Measurements from ENCODE around the gene SBF2.
"Not testable (repeated sequence)": the region's sequence is repeated elsewhere in the genome, so short reads cannot be mapped to it uniquely, and the experiment has no call there.

The SBF2 gene

GRCh38 chr11:10038521-10039302, 255.3 kb downstream of the SBF2 start:
- no peaks in the 10 kb centered on the region for H4K20me1 ChIP-seq (ENCODE audit: insufficient read depth, low read length)
- H3K4me3 ChIP-seq (ENCODE audit: low read depth, low read length, poor library complexity, severe bottlenecking), result no peak overlapping the region
- H3K27ac ChIP-seq (ENCODE audit: low read depth, low read length, poor library complexity, severe bottlenecking), result no peak overlapping the region
- H3K79me2 ChIP-seq (ENCODE audit: insufficient read depth, low read length), result no peaks in the 10 kb centered on the region
- H3F3A ChIP-seq (ENCODE audit: insufficient read depth, low read length), result no peaks in the 10 kb centered on the region
- H3K4me2 ChIP-seq (ENCODE audit: low read length), result no peak overlapping the region
- no peaks in the 10 kb centered on the region for H3K36me3 ChIP-seq (ENCODE audit: insufficient read depth, low read length)
- H3K9me3 ChIP-seq (ENCODE audit: low read length), result no peaks in the 10 kb centered on the region
- H3K27me3 ChIP-seq (ENCODE audit: insufficient read depth, low read length), result no peaks in the 10 kb centered on the region
- no peaks in the 10 kb centered on the region for H3K9me2 ChIP-seq (ENCODE audit: low read depth, low read length)
- H2AFZ ChIP-seq (ENCODE audit: low read length), result no peak overlapping the region
- no peaks in the 10 kb centered on the region for H3K4me1 ChIP-seq (ENCODE audit: insufficient read depth, low read length, severe bottlenecking)
- no peak overlapping the region for H3K9ac ChIP-seq (ENCODE audit: low read length)
- TF ChIP-seq EZH2 (IDR thresholded peaks at IDR 0.05; ENCODE audit: borderline replicate concordance, low read length), result no peak
- TF ChIP-seq CTCF (IDR thresholded peaks at IDR 0.05; ENCODE audit: low read length), result no peak

- not testable (repeated sequence) for H3K9ac ChIP-seq (ENCODE audit: low read length); H3K27ac ChIP-seq (ENCODE audit: low read depth, low read length, poor library complexity, severe bottlenecking); H4K20me1 ChIP-seq (ENCODE audit: insufficient read depth, low read length); H3K4me3 ChIP-seq (ENCODE audit: low read depth, low read length, poor library complexity, severe bottlenecking); H3F3A ChIP-seq (ENCODE audit: insufficient read depth, low read length); H3K4me2 ChIP-seq (ENCODE audit: low read length); H3K27me3 ChIP-seq (ENCODE audit: insufficient read depth, low read length); H3K9me2 ChIP-seq (ENCODE audit: low read depth, low read length); H2AFZ ChIP-seq (ENCODE audit: low read length); H3K4me1 ChIP-seq (ENCODE audit: insufficient read depth, low read length, severe bottlenecking); H3K36me3 ChIP-seq (ENCODE audit: insufficient read depth, low read length); H3K9me3 ChIP-seq (ENCODE audit: low read length); H3K79me2 ChIP-seq (ENCODE audit: insufficient read depth, low read length)
These were observed 258.1 kb downstream of the SBF2 start for GRCh38 chr11:10035932-10036331.

GRCh38 chr11:10032935-10033334, 261.1 kb downstream of the SBF2 start:
- Histone ChIP-seq H3K9me2 (ENCODE audit: low read depth, low read length) (no peaks in the 10 kb centered on the region), H3K4me3 (ENCODE audit: low read depth, low read length, poor library complexity, severe bottlenecking) (no peak overlapping the region), H3K79me2 (ENCODE audit: insufficient read depth, low read length) (no peaks in the 10 kb centered on the region), H4K20me1 (ENCODE audit: insufficient read depth, low read length) (no peaks in the 10 kb centered on the region), H3K36me3 (ENCODE audit: insufficient read depth, low read length) (no peaks in the 10 kb centered on the region), H3K27me3 (ENCODE audit: insufficient read depth, low read length) (no peaks in the 10 kb centered on the region), H3K9me3 (ENCODE audit: low read length) (no peaks in the 10 kb centered on the region), H3K4me1 (ENCODE audit: insufficient read depth, low read length, severe bottlenecking) (no peaks in the 10 kb centered on the region), H2AFZ (ENCODE audit: low read length) (no peak overlapping the region; the same call in 1 of the 2 replicates), H3K4me2 (ENCODE audit: low read length) (no peak overlapping the region), H3K9ac (ENCODE audit: low read length) (no peak overlapping the region), H3K27ac (ENCODE audit: low read depth, low read length, poor library complexity, severe bottlenecking) (no peak overlapping the region), H3F3A (ENCODE audit: insufficient read depth, low read length) (no peaks in the 10 kb centered on the region)
- TF ChIP-seq CTCF (IDR thresholded peaks at IDR 0.05; ENCODE audit: low read length) (no peak), EZH2 (IDR thresholded peaks at IDR 0.05; ENCODE audit: borderline replicate concordance, low read length) (no peak)

- no peaks in the 10 kb centered on the region for H3K79me2 ChIP-seq (ENCODE audit: insufficient read depth, low read length)
- no peak for TF ChIP-seq CTCF (IDR thresholded peaks at IDR 0.05; ENCODE audit: low read length)
- TF ChIP-seq EZH2 (IDR thresholded peaks at IDR 0.05; ENCODE audit: borderline replicate concordance, low read length), result no peak
- H3F3A ChIP-seq (ENCODE audit: insufficient read depth, low read length), result no peaks in the 10 kb centered on the region
- H2AFZ ChIP-seq (ENCODE audit: low read length), result no peak overlapping the region
- H3K4me2 ChIP-seq (ENCODE audit: low read length), result no peak overlapping the region
- no peak overlapping the region for H3K27ac ChIP-seq (ENCODE audit: low read depth, low read length, poor library complexity, severe bottlenecking)
- no peaks in the 10 kb centered on the region for H3K4me1 ChIP-seq (ENCODE audit: insufficient read depth, low read length, severe bottlenecking)
- H3K9me3 ChIP-seq (ENCODE audit: low read length), result no peaks in the 10 kb centered on the region
- no peak overlapping the region for H3K4me3 ChIP-seq (ENCODE audit: low read depth, low read length, poor library complexity, severe bottlenecking)
- H3K27me3 ChIP-seq (ENCODE audit: insufficient read depth, low read length), result no peaks in the 10 kb centered on the region
- no peaks in the 10 kb centered on the region for H4K20me1 ChIP-seq (ENCODE audit: insufficient read depth, low read length)
- H3K36me3 ChIP-seq (ENCODE audit: insufficient read depth, low read length), result no peaks in the 10 kb centered on the region
- H3K9ac ChIP-seq (ENCODE audit: low read length), result no peak overlapping the region
- H3K9me2 ChIP-seq (ENCODE audit: low read depth, low read length), result no peaks in the 10 kb centered on the region
These were observed 263.9 kb downstream of the SBF2 start for GRCh38 chr11:10030122-10030490.

All from OCI-LY1 (cell line).